ENCODE measurements around the gene TH. TPM values are rescaled to one million over a fixed set of nuclear protein-coding genes. Genes with fewer than 3 reads are reported as not detected.

TH gene
- total and polyA plus RNA-seq, 4 donors, result 0.14 to 0.31 TPM; not detected in 2

- WGBS, 2 donors, result 77 to 86% methylated on average over 24 of the region's 24 CpGs
- peaks cover 0 to 4% (median 0%) of the 10 kb centered on the region in 4 donors for H3K9me3 ChIP-seq (ENCODE audit: control insufficient read depth in 4 of 4, insufficient read depth in 3 of 4, low read length in 3 of 4)
- TF ChIP-seq CTCF (IDR thresholded peaks at IDR 0.05; ENCODE audit: control extremely low read depth, extremely low read depth), result no peak
These were observed 36.4 kb upstream of the TH start for GRCh38 chr11:2207773-2208621.

DNA sequence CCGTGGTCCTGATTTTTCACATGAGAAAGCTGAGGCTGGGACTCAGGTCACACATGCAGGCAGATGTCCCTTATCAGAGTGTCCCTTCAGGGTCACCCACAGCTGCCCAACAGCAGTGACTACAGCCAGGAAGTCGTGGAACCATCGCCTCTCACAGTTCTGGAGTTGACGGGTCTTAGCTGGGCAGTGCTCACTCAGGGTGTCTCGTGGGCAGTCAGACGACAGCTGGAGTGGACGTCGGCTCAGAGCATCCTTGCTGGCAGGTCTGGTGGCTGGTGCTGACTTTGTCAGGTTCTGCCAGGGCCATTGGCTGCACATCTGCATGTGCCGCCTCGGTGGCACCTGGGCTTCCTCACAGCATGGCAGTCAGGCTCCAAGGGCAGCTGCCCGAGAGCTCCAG, 35.6 kb upstream of the TH start:
- H3K4me3 ChIP-seq, result no peak overlapping the region
- H3K9me3 ChIP-seq (ENCODE audit: control insufficient read depth in 4 of 4, insufficient read depth in 3 of 4, low read length in 3 of 4), result peaks cover 0 to 4% (median 0%) of the 10 kb centered on the region in 4 donors
- no peaks in the 10 kb centered on the region for H3K36me3 ChIP-seq (ENCODE audit: control insufficient read depth in 4 of 4, insufficient read depth in 4 of 4, low read length in 4 of 4)
- H3K27ac ChIP-seq (ENCODE audit: low read depth in 1 of 2, low read length in 1 of 2), result no peak overlapping the region
- TF ChIP-seq CTCF (IDR thresholded peaks at IDR 0.05; ENCODE audit: control extremely low read depth, extremely low read depth), result no peak
- no peaks in the 10 kb centered on the region for H3K27me3 ChIP-seq (ENCODE audit: control insufficient read depth in 3 of 3, insufficient read depth in 3 of 3, low read length in 2 of 3)
- no peak overlapping the region for H3K9ac ChIP-seq (ENCODE audit: insufficient read depth in 1 of 2, low read length in 2 of 2)
- WGBS, 2 donors, result 91 to 93% methylated on average over 11 of the region's 11 CpGs
- DNase-seq (peak in 1 of 3 donors; percentile 7), ATAC-seq (ENCODE audit: insufficient read depth, low FRiP score) (no peak)
- H3K4me1 ChIP-seq (ENCODE audit: control insufficient read depth in 5 of 5, insufficient read depth in 5 of 5, low read length in 5 of 5), result peaks cover 0 to 21% (median 0%) of the 10 kb centered on the region in 5 donors

More at GRCh38 chr11:2207773-2208621, 36.4 kb upstream of the TH start:
- no peak for DNase-seq
- Histone ChIP-seq H3K27me3 (ENCODE audit: control insufficient read depth in 3 of 3, insufficient read depth in 3 of 3, low read length in 2 of 3) (no peaks in the 10 kb centered on the region), H3K9ac (ENCODE audit: insufficient read depth in 1 of 2, low read length in 2 of 2) (no peak overlapping the region), H3K4me1 (ENCODE audit: control insufficient read depth in 5 of 5, insufficient read depth in 5 of 5, low read length in 5 of 5) (peaks cover 0 to 24% (median 0%) of the 10 kb centered on the region in 5 donors), H3K27ac (ENCODE audit: low read depth in 1 of 2, low read length in 1 of 2) (no peak overlapping the region), H3K4me3 (no peak overlapping the region), H3K36me3 (ENCODE audit: control insufficient read depth in 4 of 4, insufficient read depth in 4 of 4, low read length in 4 of 4) (no peaks in the 10 kb centered on the region)
- no peak for ATAC-seq (ENCODE audit: insufficient read depth, low FRiP score)

DNA sequence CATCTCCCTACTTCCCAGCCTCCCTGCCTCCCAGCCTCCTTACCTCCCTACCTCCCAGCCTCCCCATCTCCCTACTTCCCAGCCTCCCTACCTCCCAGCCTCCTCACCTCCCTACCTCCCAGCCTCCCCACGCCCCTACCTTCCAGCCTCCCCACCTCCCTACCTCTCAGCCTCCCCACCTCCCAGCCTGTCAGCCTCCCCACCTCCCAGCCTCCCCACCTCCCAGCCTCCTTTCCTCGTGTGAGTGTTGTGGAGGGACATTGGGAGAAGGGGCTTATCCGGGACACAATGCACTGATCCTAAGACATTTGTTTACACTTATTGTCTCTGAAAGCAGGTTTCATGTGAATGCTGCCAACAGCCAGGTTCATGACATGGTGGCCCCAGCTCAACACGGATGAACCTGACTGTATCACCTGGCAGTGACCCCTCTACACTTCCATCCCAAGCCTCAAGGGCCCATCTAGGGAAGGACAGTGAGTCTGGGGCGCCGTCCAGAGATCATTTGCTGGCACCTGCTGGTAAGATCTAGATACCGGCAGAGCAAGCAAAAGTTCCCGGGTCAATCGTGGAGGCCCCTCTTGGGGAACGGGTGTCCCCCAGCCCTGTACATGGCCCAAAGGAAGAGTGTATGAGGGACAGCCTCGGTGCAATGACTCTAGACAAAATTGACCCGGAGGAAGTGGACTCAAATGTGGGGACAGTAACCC, 34.5 kb upstream of the TH start:
- DNase-seq (peak in 1 of 3 donors; percentile 11), ATAC-seq (ENCODE audit: insufficient read depth, low FRiP score) (no peak)
- H3K9ac ChIP-seq (ENCODE audit: insufficient read depth in 1 of 2, low read length in 2 of 2), result no peak overlapping the region
- no peaks in the 10 kb centered on the region for H3K36me3 ChIP-seq (ENCODE audit: control insufficient read depth in 4 of 4, insufficient read depth in 4 of 4, low read length in 4 of 4)
- H3K27ac ChIP-seq (ENCODE audit: low read depth in 1 of 2, low read length in 1 of 2), result no peak overlapping the region
- peaks cover 0 to 4% (median 0%) of the 10 kb centered on the region in 4 donors for H3K9me3 ChIP-seq (ENCODE audit: control insufficient read depth in 4 of 4, insufficient read depth in 3 of 4, low read length in 3 of 4)
- H3K27me3 ChIP-seq (ENCODE audit: control insufficient read depth in 3 of 3, insufficient read depth in 3 of 3, low read length in 2 of 3), result no peaks in the 10 kb centered on the region
- no peak for TF ChIP-seq CTCF (IDR thresholded peaks at IDR 0.05; ENCODE audit: control extremely low read depth, extremely low read depth)
- peaks cover 0 to 21% (median 3%) of the 10 kb centered on the region in 5 donors for H3K4me1 ChIP-seq (ENCODE audit: control insufficient read depth in 5 of 5, insufficient read depth in 5 of 5, low read length in 5 of 5)
- WGBS, 2 donors, result 79 to 86% methylated on average over 12 of the region's 12 CpGs
- no peak overlapping the region for H3K4me3 ChIP-seq

Measured in lung (tissue), 12 donors.